ENCODE measurements around the gene PCDHGA9.
"Not testable (repeated sequence)": the region's sequence is repeated elsewhere in the genome, so short reads cannot be mapped to it uniquely, and the experiment has no call there.

PCDHGA9 gene

GRCh38 chr5:141422742-141423291 lies 20.2 kb downstream of the PCDHGA9 start:
- DNase-seq (ENCODE audit: low spot score): no peak
- TF ChIP-seq CTCF (IDR thresholded peaks at IDR 0.05; ENCODE audit: extremely low read depth, missing control alignments): no peak

DNA sequence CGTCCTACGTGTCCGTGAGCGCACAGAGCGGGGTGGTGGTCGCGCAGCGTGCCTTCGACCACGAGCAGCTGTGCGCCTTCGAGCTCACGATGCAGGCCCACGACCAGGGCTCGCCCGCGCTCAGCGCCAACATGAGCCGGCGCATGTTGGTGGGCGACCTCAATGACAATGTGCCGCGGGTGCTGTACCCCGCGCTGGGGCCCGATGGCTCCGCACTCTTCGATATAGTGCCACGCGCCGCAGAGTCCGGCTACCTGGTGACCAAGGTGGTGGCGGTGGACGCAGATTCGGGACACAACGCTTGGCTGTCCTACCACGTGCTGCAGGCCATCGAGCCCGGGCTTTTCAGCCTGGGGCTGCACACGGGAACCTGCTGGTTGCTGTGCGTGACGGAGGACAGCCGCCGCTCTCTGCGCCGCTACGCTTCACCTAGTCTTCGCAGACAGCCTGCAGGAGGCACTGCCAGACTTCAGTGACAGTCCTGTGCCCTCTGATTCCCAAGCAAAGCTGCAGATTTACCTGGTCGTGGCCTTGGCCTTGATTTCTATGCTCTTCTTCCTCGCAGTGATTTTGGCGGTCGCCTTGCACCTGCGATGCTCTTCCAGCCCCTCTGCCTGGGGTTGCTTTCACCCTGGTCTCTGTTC lies 25.3 kb downstream of the PCDHGA9 start:
- no peak for TF ChIP-seq CTCF (IDR thresholded peaks at IDR 0.05; ENCODE audit: extremely low read depth, missing control alignments)
- DNase-seq (ENCODE audit: low spot score): no peak

- peak; percentile 89 for DNase-seq (ENCODE audit: low spot score)
- TF ChIP-seq CTCF (IDR thresholded peaks at IDR 0.05; ENCODE audit: extremely low read depth, missing control alignments): peak; percentile 50
Measured at GRCh38 chr5:141430332-141431113, 27.9 kb downstream of the PCDHGA9 start, which contains the start of gene PCDHGA12. PCDHGA12 (plus strand) TSS chr5:141430507; CDS start chr5:141430760, 253 bp downstream.

GRCh38 chr5:141431286-141431685 lies 28.7 kb downstream of the PCDHGA9 start:
- peak; percentile 62 for DNase-seq (ENCODE audit: low spot score)
- no peak for TF ChIP-seq CTCF (IDR thresholded peaks at IDR 0.05; ENCODE audit: extremely low read depth, missing control alignments)

GRCh38 chr5:141432308-141432707 lies 29.7 kb downstream of the PCDHGA9 start:
- DNase-seq (ENCODE audit: low spot score): not testable (repeated sequence)

DNA sequence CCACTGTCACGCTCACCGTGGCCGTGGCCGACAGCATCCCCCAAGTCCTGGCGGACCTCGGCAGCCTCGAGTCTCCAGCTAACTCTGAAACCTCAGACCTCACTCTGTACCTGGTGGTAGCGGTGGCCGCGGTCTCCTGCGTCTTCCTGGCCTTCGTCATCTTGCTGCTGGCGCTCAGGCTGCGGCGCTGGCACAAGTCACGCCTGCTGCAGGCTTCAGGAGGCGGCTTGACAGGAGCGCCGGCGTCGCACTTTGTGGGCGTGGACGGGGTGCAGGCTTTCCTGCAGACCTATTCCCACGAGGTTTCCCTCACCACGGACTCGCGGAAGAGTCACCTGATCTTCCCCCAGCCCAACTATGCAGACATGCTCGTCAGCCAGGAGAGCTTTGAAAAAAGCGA lies 30.1 kb downstream of the PCDHGA9 start:
- DNase-seq (ENCODE audit: low spot score): not testable (repeated sequence)

- no peak for TF ChIP-seq CTCF (IDR thresholded peaks at IDR 0.05; ENCODE audit: extremely low read depth, missing control alignments)
- DNase-seq (ENCODE audit: low spot score): no peak
Measured at GRCh38 chr5:141434006-141434405, 31.4 kb downstream of the PCDHGA9 start.

GRCh38 chr5:141437221-141437620 lies 34.6 kb downstream of the PCDHGA9 start:
- TF ChIP-seq CTCF (IDR thresholded peaks at IDR 0.05; ENCODE audit: extremely low read depth, missing control alignments): no peak
- no peak for DNase-seq (ENCODE audit: low spot score)
